Activated CD4-positive, alpha-beta T cell treated with anti-CD3 and anti-CD28 coated beads for 4 hours (primary cell): ENCODE data around the gene TMEM270.
"Not testable (repeated sequence)": the region's sequence is repeated elsewhere in the genome, so short reads cannot be mapped to it uniquely, and the experiment has no call there.

Source experiments
- DNase-seq, 2 donors: peaks; one replicate each; pipeline ENCODE4 v3.0.0-alpha.2; 2020

Gene TMEM270

GRCh38 chr7:73860859-73861258 lies at the start of gene TMEM270:
Gene TMEM270, plus strand, starts transcription at chr7:73861159. Its CDS starts 36 bp downstream, at chr7:73861195.
- DNase-seq, result no peak

GRCh38 chr7:73811760-73812168 lies 49.2 kb upstream of the TMEM270 start:
- peak; percentile 39 to 44 for DNase-seq

DNA sequence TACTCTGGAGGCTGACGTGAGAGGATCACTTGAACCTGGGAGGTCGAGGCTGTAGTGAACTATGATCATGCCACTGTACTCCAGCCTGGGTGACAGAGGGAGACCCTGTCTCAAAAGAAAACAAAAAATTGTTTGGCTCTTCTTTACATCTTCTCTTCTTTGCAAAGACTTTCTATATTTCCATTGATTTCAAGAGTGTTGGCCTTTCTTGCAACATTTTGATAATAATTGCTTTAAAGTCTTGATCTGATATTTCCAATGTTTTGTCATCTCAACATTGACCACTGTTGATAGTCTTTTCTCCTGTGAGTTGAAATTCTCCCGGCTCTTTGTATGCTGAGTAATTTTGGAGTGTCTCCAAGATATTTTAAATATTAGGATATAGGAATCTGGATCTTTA lies 48.0 kb upstream of the TMEM270 start:
- no peak for DNase-seq

- no peak for DNase-seq
These were observed 45.5 kb upstream of the TMEM270 start for GRCh38 chr7:73815436-73815835.

- no peak for DNase-seq
These were observed 43.8 kb upstream of the TMEM270 start for GRCh38 chr7:73817121-73817520.

- no peak for DNase-seq
These were observed 40.9 kb upstream of the TMEM270 start for GRCh38 chr7:73820013-73820412.

- not testable (repeated sequence) for DNase-seq
These were observed 39.2 kb upstream of the TMEM270 start for GRCh38 chr7:73821597-73822285.

- no peak for DNase-seq
These were observed 38.4 kb upstream of the TMEM270 start for GRCh38 chr7:73822319-73823173.

- no peak for DNase-seq
These were observed 37.7 kb upstream of the TMEM270 start for GRCh38 chr7:73823257-73823656.

- no peak for DNase-seq
These were observed 36.9 kb upstream of the TMEM270 start for GRCh38 chr7:73823873-73824592.

DNA sequence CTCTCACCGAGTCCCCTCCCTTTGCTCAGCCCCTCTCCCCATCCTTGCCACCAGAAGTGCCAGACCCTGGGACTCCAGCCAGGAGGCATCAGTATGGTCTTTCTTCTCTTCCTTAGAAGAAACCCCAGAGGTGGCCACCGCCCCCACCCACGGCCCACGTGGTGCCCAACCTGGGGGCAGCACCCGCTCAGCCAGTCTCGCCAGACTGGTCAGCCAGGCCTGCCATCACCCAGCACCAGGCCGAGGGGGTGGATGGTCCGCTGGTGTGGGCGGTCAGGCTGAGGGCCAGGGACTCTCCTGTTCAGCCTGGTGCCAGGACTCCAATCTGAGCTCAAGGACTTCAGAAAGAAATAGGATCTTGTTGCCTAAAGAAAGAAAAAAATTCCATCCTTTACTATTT lies 36.0 kb upstream of the TMEM270 start:
- no peak for DNase-seq

DNA sequence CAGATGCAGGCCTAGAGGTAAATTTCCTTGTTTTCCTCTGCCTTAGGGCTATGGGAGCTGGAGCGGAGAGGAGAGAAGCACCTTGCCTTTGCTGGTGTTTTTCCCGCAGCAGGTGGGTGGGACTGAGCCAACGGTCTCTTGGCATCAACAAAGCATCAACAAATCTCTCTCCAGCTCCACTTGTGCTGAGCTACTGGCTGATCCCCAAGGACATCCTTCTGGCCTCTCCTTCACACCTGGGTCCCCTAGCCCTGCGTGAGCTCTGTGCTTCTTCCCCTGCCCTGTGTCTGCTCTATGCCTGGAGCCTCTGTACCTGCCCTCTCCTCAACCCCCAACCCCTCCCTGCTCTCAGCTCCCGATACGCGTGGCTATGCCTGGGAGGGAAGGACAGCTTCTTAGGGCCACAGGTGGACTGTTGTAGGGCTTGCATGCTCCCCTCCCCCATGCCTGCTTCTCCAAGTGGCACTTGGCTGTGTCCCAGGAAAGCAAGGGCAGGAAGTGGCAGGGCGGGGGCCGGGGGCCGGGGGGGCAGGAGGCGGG lies 33.3 kb upstream of the TMEM270 start:
- DNase-seq, result no peak

- no peak for DNase-seq
These were observed 32.7 kb upstream of the TMEM270 start for GRCh38 chr7:73828107-73828803.

DNA sequence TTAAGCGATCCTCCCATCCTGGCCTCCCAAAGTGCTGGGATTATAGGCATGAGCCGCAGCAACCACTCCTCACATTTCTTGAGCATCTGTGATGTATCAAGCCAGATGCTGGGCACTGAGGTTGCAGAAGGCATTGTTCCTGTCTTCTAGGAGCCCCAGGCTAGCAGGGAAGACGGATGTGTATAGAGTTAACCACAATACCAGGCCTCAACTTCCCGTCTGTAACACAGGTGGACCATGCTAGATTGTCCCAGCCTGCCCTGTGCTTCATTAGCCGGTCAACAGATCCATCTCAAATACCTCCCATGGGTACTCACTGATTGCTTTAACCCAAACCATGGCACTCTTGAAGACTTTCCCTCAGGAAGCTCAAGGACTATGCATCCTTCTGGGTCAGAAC lies 32.0 kb upstream of the TMEM270 start:
- DNase-seq, result no peak

DNA sequence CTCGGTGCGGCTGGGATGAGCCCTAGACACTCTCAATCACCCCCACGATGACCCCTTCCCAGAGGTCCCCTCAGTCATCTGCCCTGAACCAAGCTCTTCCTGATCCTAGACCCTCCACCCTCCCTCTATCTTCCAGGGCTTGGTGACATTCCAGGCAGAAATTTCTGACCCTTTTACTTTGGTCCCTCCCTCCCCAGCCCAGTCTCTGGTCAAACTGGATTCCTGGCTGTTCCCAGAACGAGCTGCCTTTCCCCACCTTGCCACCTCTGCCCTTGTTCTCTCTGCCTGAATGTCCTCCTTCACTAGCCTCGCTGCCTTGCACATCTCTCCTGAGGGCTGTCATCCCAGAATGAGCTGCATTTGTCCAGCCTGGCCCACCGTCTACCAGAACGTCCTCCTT lies 31.5 kb upstream of the TMEM270 start:
- no peak for DNase-seq

- no peak for DNase-seq
These were observed 30.9 kb upstream of the TMEM270 start for GRCh38 chr7:73829921-73830680.

- DNase-seq, result no peak
These were observed 30.0 kb upstream of the TMEM270 start, which contains the start of gene CLDN4 for GRCh38 chr7:73830681-73831583. Gene CLDN4, plus strand, starts transcription at chr7:73830996. Its CDS starts 206 bp downstream, at chr7:73831202.

- DNase-seq, result no peak
These were observed 29.4 kb upstream of the TMEM270 start for GRCh38 chr7:73831584-73831833.

DNA sequence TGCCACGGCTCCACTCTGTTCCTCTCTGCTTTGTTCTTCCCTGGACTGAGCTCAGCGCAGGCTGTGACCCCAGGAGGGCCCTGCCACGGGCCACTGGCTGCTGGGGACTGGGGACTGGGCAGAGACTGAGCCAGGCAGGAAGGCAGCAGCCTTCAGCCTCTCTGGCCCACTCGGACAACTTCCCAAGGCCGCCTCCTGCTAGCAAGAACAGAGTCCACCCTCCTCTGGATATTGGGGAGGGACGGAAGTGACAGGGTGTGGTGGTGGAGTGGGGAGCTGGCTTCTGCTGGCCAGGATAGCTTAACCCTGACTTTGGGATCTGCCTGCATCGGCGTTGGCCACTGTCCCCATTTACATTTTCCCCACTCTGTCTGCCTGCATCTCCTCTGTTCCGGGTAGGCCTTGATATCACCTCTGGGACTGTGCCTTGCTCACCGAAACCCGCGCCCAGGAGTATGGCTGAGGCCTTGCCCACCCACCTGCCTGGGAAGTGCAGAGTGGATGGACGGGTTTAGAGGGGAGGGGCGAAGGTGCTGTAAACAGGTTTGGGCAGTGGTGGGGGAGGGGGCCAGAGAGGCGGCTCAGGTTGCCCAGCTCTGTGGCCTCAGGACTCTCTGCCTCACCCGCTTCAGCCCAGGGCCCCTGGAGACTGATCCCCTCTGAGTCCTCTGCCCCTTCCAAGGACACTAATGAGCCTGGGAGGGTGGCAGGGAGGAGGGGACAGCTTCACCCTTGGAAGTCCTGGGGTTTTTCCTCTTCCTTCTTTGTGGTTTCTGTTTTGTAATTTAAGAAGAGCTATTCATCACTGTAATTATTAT lies 28.9 kb upstream of the TMEM270 start:
- no peak for DNase-seq

DNA sequence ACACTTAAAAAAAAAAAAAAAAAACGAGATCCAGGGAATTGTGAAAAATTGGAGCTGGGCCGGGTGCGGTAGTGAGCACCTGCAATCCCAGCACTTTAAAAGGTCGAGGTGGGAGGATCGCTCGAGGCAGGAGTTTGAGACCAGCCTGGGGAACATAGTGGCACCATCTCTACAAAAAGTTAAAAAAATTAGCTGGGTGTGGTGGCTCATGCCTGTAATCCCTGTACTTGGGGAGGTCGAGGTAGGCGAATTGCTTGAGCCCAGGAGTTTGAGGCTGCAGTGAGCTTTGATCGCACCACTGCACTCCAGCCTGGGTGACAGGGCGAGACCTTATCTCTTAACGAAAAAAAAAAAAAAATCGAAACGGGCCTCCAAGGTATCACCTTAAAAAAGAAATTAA lies 28.2 kb upstream of the TMEM270 start:
- no peak for DNase-seq
